ENCODE data around the gene CLEC4D. TPM values are rescaled to one million over a fixed set of nuclear protein-coding genes. Genes with fewer than 3 reads are reported as not detected.
"Not testable (repeated sequence)": the region's sequence is repeated elsewhere in the genome, so short reads cannot be mapped to it uniquely, and the experiment has no call there.

CLEC4D gene

DNA sequence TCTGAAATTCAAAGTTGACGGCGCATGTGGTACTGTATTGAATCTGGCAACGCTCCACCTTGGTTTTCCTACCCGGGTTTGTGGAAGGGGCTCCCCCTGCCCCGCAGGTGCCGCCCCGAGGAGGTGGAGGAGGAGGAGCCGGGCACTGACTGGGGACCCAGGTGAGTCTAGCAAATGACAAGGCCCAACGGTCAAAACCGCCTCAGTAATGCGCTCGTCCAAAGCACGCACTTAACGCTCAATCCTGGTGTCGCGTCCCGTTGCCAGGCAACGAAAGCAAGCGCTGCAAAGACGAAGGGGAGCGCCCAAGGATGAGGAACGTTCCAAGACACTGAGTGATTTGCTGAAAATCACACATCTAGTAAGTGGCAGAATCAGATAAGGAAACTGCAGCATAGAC is 51.4 kb downstream of the CLEC4D start:
- no peak overlapping the region for H2AFZ ChIP-seq (ENCODE audit: low read length)
- peaks cover 0 to 10% of the 10 kb centered on the region in 2 donors for H3K9me3 ChIP-seq (replicated peaks in 1 of 2; ENCODE audit: control insufficient read depth in 2 of 2, insufficient read depth in 1 of 2, low read depth in 1 of 2, low read length in 2 of 2)
- H3K4me3 ChIP-seq (ENCODE audit: low read length in 2 of 2) = no peak overlapping the region
- H3K27me3 ChIP-seq (ENCODE audit: control insufficient read depth in 3 of 3, insufficient read depth in 3 of 3, low read depth in 1 of 3, low read length in 3 of 3) = no peaks in the 10 kb centered on the region
- no peak overlapping the region for H3K4me2 ChIP-seq (ENCODE audit: insufficient read depth, low read length, poor library complexity, severe bottlenecking)
- H3K79me1 ChIP-seq (ENCODE audit: low read depth, low read length) = no peaks in the 10 kb centered on the region
- no peak overlapping the region for H2AK5ac ChIP-seq (ENCODE audit: low read depth, low read length)
- no peak overlapping the region for H2BK15ac ChIP-seq (ENCODE audit: low read length)
- no peak overlapping the region for H3K4ac ChIP-seq (ENCODE audit: low read length)
- H2BK12ac ChIP-seq (ENCODE audit: low read length) = no peak overlapping the region
- H2BK120ac ChIP-seq (ENCODE audit: low read depth, low read length) = no peak overlapping the region
- no peak overlapping the region for H2BK5ac ChIP-seq (ENCODE audit: low read length)
- no peaks in the 10 kb centered on the region for H3K36me3 ChIP-seq (replicated peaks in 1 of 2; ENCODE audit: control insufficient read depth in 2 of 2, insufficient read depth in 2 of 2, low read length in 2 of 2)
- H4K91ac ChIP-seq (ENCODE audit: low read depth, low read length, poor library complexity) = no peak overlapping the region
- no peak for DNase-seq (ENCODE audit: low spot score)
- H3K27ac ChIP-seq (replicated peaks; ENCODE audit: low read length) = no peak overlapping the region
- H4K8ac ChIP-seq (ENCODE audit: low read depth, low read length) = no peak overlapping the region
- no peak overlapping the region for H3K23ac ChIP-seq (ENCODE audit: low read depth, low read length, poor library complexity)
- no peaks in the 10 kb centered on the region for H3K4me1 ChIP-seq (ENCODE audit: control insufficient read depth in 2 of 2, insufficient read depth in 1 of 2, low read depth in 1 of 2, low read length in 2 of 2)
- no peak overlapping the region for H3K14ac ChIP-seq (ENCODE audit: low read length)
- H3K18ac ChIP-seq (ENCODE audit: low read length) = no peak overlapping the region
- peak overlapping the region; percentile 36 for H3K9ac ChIP-seq (ENCODE audit: low read depth, low read length, poor library complexity)
- no CpG with 5 or more reads among the region's 22 CpGs for WGBS, 2 donors (ENCODE audit: extremely low coverage in 2 of 2, insufficient read length in 2 of 2, insufficient replicate concordance in 1 of 2)

DNA sequence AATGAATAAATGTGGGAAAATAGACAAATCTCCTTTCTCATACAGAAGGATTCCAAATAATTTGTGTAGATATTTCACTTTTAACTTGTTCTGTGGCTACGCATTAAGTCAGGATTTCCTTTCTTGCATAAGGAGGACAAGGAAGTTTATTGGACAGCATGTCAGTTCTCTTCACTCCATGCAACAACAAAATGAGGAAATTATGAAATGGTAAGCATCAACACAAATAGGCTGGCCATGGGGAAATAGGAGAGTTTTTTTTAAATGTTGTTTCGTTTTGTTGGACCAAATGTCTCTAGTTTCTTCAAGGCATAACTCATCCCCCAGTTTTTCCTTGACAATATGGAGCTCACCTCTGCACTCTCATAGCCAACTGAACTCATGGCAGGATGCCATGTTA is 52.7 kb downstream of the CLEC4D start:
- not testable (repeated sequence) for H2BK12ac ChIP-seq (ENCODE audit: low read length); H4K91ac ChIP-seq (ENCODE audit: low read depth, low read length, poor library complexity); H3K27ac ChIP-seq (replicated peaks; ENCODE audit: low read length); H3K36me3 ChIP-seq (replicated peaks in 1 of 2; ENCODE audit: control insufficient read depth in 2 of 2, insufficient read depth in 2 of 2, low read length in 2 of 2); H3K9me3 ChIP-seq (replicated peaks in 1 of 2; ENCODE audit: control insufficient read depth in 2 of 2, insufficient read depth in 1 of 2, low read depth in 1 of 2, low read length in 2 of 2); H3K4me1 ChIP-seq (ENCODE audit: control insufficient read depth in 2 of 2, insufficient read depth in 1 of 2, low read depth in 1 of 2, low read length in 2 of 2); H3K9ac ChIP-seq (ENCODE audit: low read depth, low read length, poor library complexity); H3K14ac ChIP-seq (ENCODE audit: low read length); H3K4me3 ChIP-seq (ENCODE audit: low read length in 2 of 2); H2BK120ac ChIP-seq (ENCODE audit: low read depth, low read length); H3K18ac ChIP-seq (ENCODE audit: low read length); H2AFZ ChIP-seq (ENCODE audit: low read length); DNase-seq (ENCODE audit: low spot score); H2BK5ac ChIP-seq (ENCODE audit: low read length); H3K79me1 ChIP-seq (ENCODE audit: low read depth, low read length); H3K23ac ChIP-seq (ENCODE audit: low read depth, low read length, poor library complexity); H3K4ac ChIP-seq (ENCODE audit: low read length); H3K27me3 ChIP-seq (ENCODE audit: control insufficient read depth in 3 of 3, insufficient read depth in 3 of 3, low read depth in 1 of 3, low read length in 3 of 3); H2AK5ac ChIP-seq (ENCODE audit: low read depth, low read length); H4K8ac ChIP-seq (ENCODE audit: low read depth, low read length); H3K4me2 ChIP-seq (ENCODE audit: insufficient read depth, low read length, poor library complexity, severe bottlenecking); H2BK15ac ChIP-seq (ENCODE audit: low read length)
- no CpG with 5 or more reads among the region's 2 CpGs for whole genome bisulfite sequencing, 2 donors (ENCODE audit: extremely low coverage in 2 of 2, insufficient read length in 2 of 2, insufficient replicate concordance in 1 of 2)

GRCh38 chr12:8566525-8566924 is 53.2 kb downstream of the CLEC4D start:
- Histone ChIP-seq H3K27me3 (ENCODE audit: control insufficient read depth in 3 of 3, insufficient read depth in 3 of 3, low read depth in 1 of 3, low read length in 3 of 3) (no peaks in the 10 kb centered on the region), H4K91ac (ENCODE audit: low read depth, low read length, poor library complexity) (no peak overlapping the region), H2BK12ac (ENCODE audit: low read length) (no peak overlapping the region), H3K23ac (ENCODE audit: low read depth, low read length, poor library complexity) (no peak overlapping the region), H2BK120ac (ENCODE audit: low read depth, low read length) (no peak overlapping the region), H2AFZ (ENCODE audit: low read length) (no peak overlapping the region), H3K4ac (ENCODE audit: low read length) (no peak overlapping the region), H3K4me3 (ENCODE audit: low read length in 2 of 2) (no peak overlapping the region), H3K9me3 (replicated peaks in 1 of 2; ENCODE audit: control insufficient read depth in 2 of 2, insufficient read depth in 1 of 2, low read depth in 1 of 2, low read length in 2 of 2) (peaks cover 0 to 10% of the 10 kb centered on the region in 2 donors), H3K14ac (ENCODE audit: low read length) (no peak overlapping the region), H2AK5ac (ENCODE audit: low read depth, low read length) (no peak overlapping the region), H4K8ac (ENCODE audit: low read depth, low read length) (no peak overlapping the region), H3K18ac (ENCODE audit: low read length) (no peak overlapping the region), H2BK5ac (ENCODE audit: low read length) (no peak overlapping the region), H3K36me3 (replicated peaks in 1 of 2; ENCODE audit: control insufficient read depth in 2 of 2, insufficient read depth in 2 of 2, low read length in 2 of 2) (no peaks in the 10 kb centered on the region), H3K27ac (replicated peaks; ENCODE audit: low read length) (no peak overlapping the region), H2BK15ac (ENCODE audit: low read length) (no peak overlapping the region), H3K9ac (ENCODE audit: low read depth, low read length, poor library complexity) (no peak overlapping the region), H3K79me1 (ENCODE audit: low read depth, low read length) (no peaks in the 10 kb centered on the region), H3K4me1 (ENCODE audit: control insufficient read depth in 2 of 2, insufficient read depth in 1 of 2, low read depth in 1 of 2, low read length in 2 of 2) (no peaks in the 10 kb centered on the region), H3K4me2 (ENCODE audit: insufficient read depth, low read length, poor library complexity, severe bottlenecking) (no peak overlapping the region)
- no peak for DNase-seq (ENCODE audit: low spot score)

Small RNAs within 50 kb of the gene (small RNA-seq; reads per million reads assigned to genes)
- not detected for gene RNU6-275P (ENCODE audit: insufficient read depth)

All from neuronal stem cell (in vitro differentiated cells).